Measurements from ENCODE around the gene GDI1. TPM values are rescaled to one million over a fixed set of nuclear protein-coding genes. Genes with fewer than 3 reads are reported as not detected.

GDI1 gene
- total RNA-seq, 4 donors from 2014 or later, result 105 to 160 (median 121) TPM

GRCh38 chrX:154472685-154473632, 36.0 kb downstream of the GDI1 start:
- peaks cover 0 to 54% of the 10 kb centered on the region in 2 donors for H3K36me3 ChIP-seq
- H3K27me3 ChIP-seq, result no peaks in the 10 kb centered on the region
- no peak overlapping the region for H3K4me3 ChIP-seq
- TF ChIP-seq CTCF (IDR thresholded peaks at IDR 0.05) (no peak), POLR2A (IDR thresholded peaks at IDR 0.05) (no peak), POLR2AphosphoS5 (IDR thresholded peaks at IDR 0.05) (no peak), EP300 (IDR thresholded peaks at IDR 0.05) (no peak)
- ATAC-seq, result no peak
- 60 to 71% methylated on average over 1 to 15 of the region's 28 CpGs for WGBS, 2 donors (ENCODE audit: low coverage in 1 of 2)
- peaks cover 0 to 5% (median 0%) of the 10 kb centered on the region in 3 donors for H3K4me1 ChIP-seq
- no peak overlapping the region for H3K27ac ChIP-seq
- no peaks in the 10 kb centered on the region for H3K9me3 ChIP-seq

DNA sequence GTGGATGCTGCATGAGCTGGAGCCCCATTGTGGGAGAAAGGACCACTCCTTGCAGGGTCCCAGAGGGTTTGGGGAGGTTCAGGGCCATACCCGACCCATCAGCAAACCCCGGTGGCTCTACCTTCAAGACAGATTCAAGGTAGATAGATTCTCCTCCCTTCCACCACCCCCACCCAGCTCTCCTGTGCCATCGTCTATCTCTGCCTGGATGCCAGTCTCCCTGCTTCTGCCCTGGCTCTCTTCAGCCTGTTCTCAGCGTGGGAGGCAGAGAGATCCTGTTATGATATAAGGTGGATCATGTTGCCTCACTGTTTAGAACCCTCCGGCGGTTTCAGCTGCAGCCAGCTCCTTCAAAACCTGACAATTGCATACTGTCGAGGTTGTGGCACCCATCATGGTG, 36.7 kb downstream of the GDI1 start:
- no peak overlapping the region for H3K4me3 ChIP-seq
- no peaks in the 10 kb centered on the region for H3K27me3 ChIP-seq
- TF ChIP-seq POLR2A (IDR thresholded peaks at IDR 0.05), result no peak
- no peak for TF ChIP-seq POLR2AphosphoS5 (IDR thresholded peaks at IDR 0.05)
- TF ChIP-seq CTCF (IDR thresholded peaks at IDR 0.05), result no peak
- no peak for TF ChIP-seq EP300 (IDR thresholded peaks at IDR 0.05)
- H3K9me3 ChIP-seq, result no peaks in the 10 kb centered on the region
- no peak overlapping the region for H3K27ac ChIP-seq
- H3K4me1 ChIP-seq, result peaks cover 0 to 10% (median 0%) of the 10 kb centered on the region in 3 donors
- H3K36me3 ChIP-seq, result peaks cover 0 to 47% of the 10 kb centered on the region in 2 donors
- WGBS, 2 donors (ENCODE audit: low coverage in 1 of 2), result 40 to 68% methylated on average over 1 to 3 of the region's 7 CpGs
- ATAC-seq, result no peak

GRCh38 chrX:154476821-154477220, 39.9 kb downstream of the GDI1 start:
- H3K4me3 ChIP-seq, result no peak overlapping the region
- peaks cover 0 to 16% of the 10 kb centered on the region in 2 donors for H3K36me3 ChIP-seq
- H3K27ac ChIP-seq, result no peak overlapping the region
- no peak for ATAC-seq
- no peaks in the 10 kb centered on the region for H3K27me3 ChIP-seq
- WGBS, 2 donors (ENCODE audit: low coverage in 1 of 2), result 80 to 85% methylated on average over 1 to 5 of the region's 8 CpGs
- TF ChIP-seq POLR2A (IDR thresholded peaks at IDR 0.05), result no peak
- TF ChIP-seq EP300 (IDR thresholded peaks at IDR 0.05), result no peak
- no peak for TF ChIP-seq POLR2AphosphoS5 (IDR thresholded peaks at IDR 0.05)
- TF ChIP-seq CTCF (IDR thresholded peaks at IDR 0.05), result no peak
- no peaks in the 10 kb centered on the region for H3K9me3 ChIP-seq
- H3K4me1 ChIP-seq, result peaks cover 0 to 10% (median 3%) of the 10 kb centered on the region in 3 donors

DNA sequence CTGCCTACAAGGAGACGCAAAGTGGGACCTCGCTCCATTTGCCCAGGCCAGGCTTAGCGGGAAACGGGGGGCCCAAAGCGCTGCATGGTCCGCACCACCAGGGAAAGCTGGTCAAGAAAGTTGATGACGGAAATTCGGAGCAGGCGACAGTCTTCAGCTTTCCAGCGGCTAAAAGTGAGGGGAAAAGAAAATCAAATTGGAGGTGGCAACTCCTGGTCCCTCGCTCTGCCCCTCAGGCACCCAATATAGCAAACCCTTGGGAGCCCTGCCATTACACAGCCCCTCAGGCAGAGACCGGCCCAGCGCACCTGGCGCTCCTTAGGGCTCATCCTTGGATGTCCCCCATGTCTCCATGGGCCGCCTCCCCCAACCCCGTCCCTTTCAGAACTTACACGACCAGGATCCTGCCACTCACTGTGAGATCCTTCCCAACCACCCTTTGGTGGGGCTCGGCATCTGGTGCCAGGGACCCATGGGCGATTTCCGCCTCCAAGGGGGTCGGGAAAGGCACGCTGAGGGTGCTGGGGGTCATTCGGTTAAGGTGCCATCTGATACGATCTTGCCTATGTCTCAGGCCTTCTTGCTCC, 41.0 kb downstream of the GDI1 start:
- H3K4me3 ChIP-seq, result peak overlapping the region; percentile 41 to 59
- TF ChIP-seq CTCF (IDR thresholded peaks at IDR 0.05), result no peak
- no peak for TF ChIP-seq POLR2A (IDR thresholded peaks at IDR 0.05)
- no peak for TF ChIP-seq POLR2AphosphoS5 (IDR thresholded peaks at IDR 0.05)
- no peak for TF ChIP-seq EP300 (IDR thresholded peaks at IDR 0.05)
- H3K27me3 ChIP-seq, result no peaks in the 10 kb centered on the region
- H3K4me1 ChIP-seq, result peaks cover 0 to 10% (median 3%) of the 10 kb centered on the region in 3 donors
- ATAC-seq, result no peak
- WGBS, 2 donors (ENCODE audit: low coverage in 1 of 2), result 59 to 88% methylated on average over 8 to 9 of the region's 24 CpGs
- peaks cover 0 to 4% of the 10 kb centered on the region in 2 donors for H3K36me3 ChIP-seq
- no peaks in the 10 kb centered on the region for H3K9me3 ChIP-seq
- peak overlapping the region; percentile 60 to 87 (median 84) for H3K27ac ChIP-seq

Data from gastroesophageal sphincter (tissue), 4 donors.